PC-3 (cell line): Measurements from ENCODE around the gene PRRG3. TPM values are rescaled to one million over a fixed set of nuclear protein-coding genes. Genes with fewer than 3 reads are reported as not detected.
"Not testable (repeated sequence)": the region's sequence is repeated elsewhere in the genome, so short reads cannot be mapped to it uniquely, and the experiment has no call there.

Source experiments
- ATAC-seq: fragments of 200-7000 bp; cut with Tn5 transposase; 2 replicates; pipeline ENCODE4 v1.9.1; 2020; ENCODE audit warnings: mild to moderate bottlenecking, moderate library complexity
- BruUV-seq: library from RNA; stranded (reverse); fragments of 400-500 nt; replicated peaks from 2 replicates; lab custom pipeline; 2021; lab: Mats Ljungman, UMichigan
- CTCF ChIA-PET: fragments of 300-600 bp; sonication (Branson Sonifier 250); formaldehyde crosslinking; loops from one replicate; lab custom pipeline; 2022; ENCODE audit warnings: antibody characterized with exemption; lab: Charles Lee
- POLR2A ChIA-PET: fragments of 300-600 bp; sonication (Branson Sonifier 250); formaldehyde crosslinking; loops from one replicate; lab custom pipeline; 2022; ENCODE audit warnings: antibody characterized with exemption; ENCODE audit not compliant: unreplicated experiment; lab: Charles Lee
- DNase-seq: peaks from one replicate; pipeline ENCODE4 v3.0.0-alpha.2; 2015
- H2AFZ ChIP-seq: fragments of 300-600 bp; sonication (generic); 2 replicates; pipeline ENCODE4 v1.6.0; 2016; ENCODE audit warnings: antibody characterized with exemption, low read length
- H3F3A ChIP-seq: fragments of 300-600 bp; sonication (generic); one replicate; pipeline ENCODE4 v1.6.0; 2017; ENCODE audit warnings: antibody characterized with exemption, low read length, control low read depth, mild to moderate bottlenecking; ENCODE audit not compliant: unreplicated experiment
- H3K27ac ChIP-seq: fragments of 300-600 bp; sonication (generic); 2 replicates; pipeline ENCODE4 v1.5.1; 2016; ENCODE audit warnings: mild to moderate bottlenecking, low read length
- H3K27me3 ChIP-seq: fragments of 300-600 bp; sonication (generic); 2 replicates; pipeline ENCODE4 v1.6.1; 2016; ENCODE audit warnings: low read length, mixed read lengths
- H3K36me3 ChIP-seq: fragments of 300-600 bp; sonication (generic); 2 replicates; pipeline ENCODE4 v1.6.1; 2016; ENCODE audit warnings: low read depth, mixed run types, low read length, mixed read lengths
- H3K4me1 ChIP-seq: fragments of 300-600 bp; sonication (generic); 2 replicates; pipeline ENCODE4 v1.5.1; 2016; ENCODE audit warnings: low read length; ENCODE audit not compliant: insufficient read depth
- H3K4me2 ChIP-seq: fragments of 300-600 bp; sonication (generic); 2 replicates; pipeline ENCODE4 v1.6.0; 2016; ENCODE audit warnings: low read length
- H3K4me3 ChIP-seq: fragments of 300-600 bp; sonication (generic); 2 replicates; pipeline ENCODE4 v1.5.1; 2016; ENCODE audit warnings: mild to moderate bottlenecking, low read length, mixed read lengths
- H3K79me2 ChIP-seq: fragments of 300-600 bp; sonication (generic); 2 replicates; pipeline ENCODE4 v1.6.1; 2017; ENCODE audit warnings: low read length, mixed read lengths
- H3K9ac ChIP-seq: fragments of 300-600 bp; sonication (generic); 2 replicates; pipeline ENCODE4 v1.6.0; 2016; ENCODE audit warnings: mild to moderate bottlenecking, low read length
- H3K9me2 ChIP-seq: fragments of 300-600 bp; sonication (generic); replicated peaks from 2 replicates; pipeline ENCODE4 v1.6.1; 2016; ENCODE audit warnings: mixed run types, low read length, mixed read lengths
- H3K9me3 ChIP-seq: fragments of 300-600 bp; sonication (generic); 2 replicates; pipeline ENCODE4 v1.6.1; 2016; ENCODE audit warnings: low read length, mixed read lengths
- H4K20me1 ChIP-seq: fragments of 300-600 bp; sonication (generic); 2 replicates; pipeline ENCODE4 v1.6.1; 2016; ENCODE audit warnings: low read length, mixed read lengths
- EZH2 ChIP-seq: fragments of 300-600 bp; sonication (generic); IDR thresholded peaks from one replicate; pipeline ENCODE4 v1.6.1; 2017; ENCODE audit warnings: antibody characterized with exemption, mild to moderate bottlenecking, low read length; ENCODE audit not compliant: unreplicated experiment
- EZH2phosphoT487 ChIP-seq: fragments of 300-600 bp; sonication (generic); IDR thresholded peaks from 2 replicates; pipeline ENCODE4 v1.6.1; 2018; ENCODE audit warnings: mild to moderate bottlenecking, antibody characterized with exemption, low read length, borderline replicate concordance
- intact Hi-C: fragments of 100-400 bp; cut with micrococcal nuclease; formaldehyde crosslinking; loops from 2 replicates; pipeline ENCODE4 v1.9.0; 2023
- total RNA-seq: library from RNA; depleted of rRNA; stranded (reverse); fragments of >200 nt; gene quantifications from 2 replicates; pipeline ENCODE4 v1.2.3, GENCODE V29; 2014
- TF ChIP-seq, protein P1 (sequence below): fragments of 300-600 bp; sonication (generic); conservative IDR thresholded peaks from 2 replicates; pipeline ENCODE4 v1.5.1; 2017; ENCODE audit warnings: antibody characterized with exemption, low read depth, mild to moderate bottlenecking, low read length

The PRRG3 gene
- total RNA-seq, 1 experiment from 2014 or later, result not detected

- no peaks in the 10 kb centered on the region for H3K36me3 ChIP-seq
- no peaks in the 10 kb centered on the region for H3K27me3 ChIP-seq
- H3K4me2 ChIP-seq, result no peak overlapping the region
- intact Hi-C loops, result no loop called here
- no peak overlapping the region for H3K4me3 ChIP-seq
- H3F3A ChIP-seq, result no peaks in the 10 kb centered on the region
- H3K79me2 ChIP-seq, result no peaks in the 10 kb centered on the region
- BruUV-seq, result no TSS peak
- ATAC-seq (no peak), DNase-seq (no peak)
- no peak overlapping the region for H3K9ac ChIP-seq
- no peaks in the 10 kb centered on the region for H3K9me3 ChIP-seq
- H3K4me1 ChIP-seq, result no peaks in the 10 kb centered on the region
- H4K20me1 ChIP-seq, result no peaks in the 10 kb centered on the region
- CTCF ChIA-PET, result no interaction called here
- H3K27ac ChIP-seq, result no peak overlapping the region
- no peak for TF ChIP-seq EZH2phosphoT487
- no peak for TF ChIP-seq EZH2
- TF ChIP-seq, protein P1, sequence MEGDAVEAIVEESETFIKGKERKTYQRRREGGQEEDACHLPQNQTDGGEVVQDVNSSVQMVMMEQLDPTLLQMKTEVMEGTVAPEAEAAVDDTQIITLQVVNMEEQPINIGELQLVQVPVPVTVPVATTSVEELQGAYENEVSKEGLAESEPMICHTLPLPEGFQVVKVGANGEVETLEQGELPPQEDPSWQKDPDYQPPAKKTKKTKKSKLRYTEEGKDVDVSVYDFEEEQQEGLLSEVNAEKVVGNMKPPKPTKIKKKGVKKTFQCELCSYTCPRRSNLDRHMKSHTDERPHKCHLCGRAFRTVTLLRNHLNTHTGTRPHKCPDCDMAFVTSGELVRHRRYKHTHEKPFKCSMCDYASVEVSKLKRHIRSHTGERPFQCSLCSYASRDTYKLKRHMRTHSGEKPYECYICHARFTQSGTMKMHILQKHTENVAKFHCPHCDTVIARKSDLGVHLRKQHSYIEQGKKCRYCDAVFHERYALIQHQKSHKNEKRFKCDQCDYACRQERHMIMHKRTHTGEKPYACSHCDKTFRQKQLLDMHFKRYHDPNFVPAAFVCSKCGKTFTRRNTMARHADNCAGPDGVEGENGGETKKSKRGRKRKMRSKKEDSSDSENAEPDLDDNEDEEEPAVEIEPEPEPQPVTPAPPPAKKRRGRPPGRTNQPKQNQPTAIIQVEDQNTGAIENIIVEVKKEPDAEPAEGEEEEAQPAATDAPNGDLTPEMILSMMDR, result no peak
- POLR2A ChIA-PET, result no interaction called here
- no peaks in the 10 kb centered on the region for H3K9me2 ChIP-seq
- no peak overlapping the region for H2AFZ ChIP-seq
Observed at GRCh38 chrX:151694121-151694520, 1.1 kb upstream of the PRRG3 start.

GRCh38 chrX:151695583-151696340 is 504 bp downstream of the PRRG3 start:
- POLR2A ChIA-PET, result no interaction called here
- BruUV-seq, result no TSS peak

GRCh38 chrX:151697082-151697481 is 1.8 kb downstream of the PRRG3 start:
- H3F3A ChIP-seq, H3K36me3 ChIP-seq, DNase-seq, H3K9ac ChIP-seq, POLR2A ChIA-PET, H3K79me2 ChIP-seq, CTCF ChIA-PET, H3K4me3 ChIP-seq, H3K27me3 ChIP-seq, H3K9me3 ChIP-seq, BruUV-seq, H2AFZ ChIP-seq, intact Hi-C loops, H3K27ac ChIP-seq, H3K9me2 ChIP-seq, H4K20me1 ChIP-seq, ATAC-seq, H3K4me2 ChIP-seq, H3K4me1 ChIP-seq: not testable (repeated sequence)

More at GRCh38 chrX:151695583-151696340, 504 bp downstream of the PRRG3 start:
- CTCF ChIA-PET, result no interaction called here
- no peak for ATAC-seq
- no peak overlapping the region for H3K27ac ChIP-seq
- H3K9ac ChIP-seq, result no peak overlapping the region
- no peak overlapping the region for H3K4me3 ChIP-seq
- intact Hi-C loops, result no loop called here
- H3K9me3 ChIP-seq, result no peaks in the 10 kb centered on the region
- no peaks in the 10 kb centered on the region for H3K4me1 ChIP-seq
- H3K79me2 ChIP-seq, result no peaks in the 10 kb centered on the region
- no peaks in the 10 kb centered on the region for H3F3A ChIP-seq
- H3K36me3 ChIP-seq, result no peaks in the 10 kb centered on the region
- no peak overlapping the region for H3K4me2 ChIP-seq
- DNase-seq, result no peak
- no peak for TF ChIP-seq EZH2phosphoT487
- TF ChIP-seq, protein P1, result no peak
- no peak for TF ChIP-seq EZH2
- no peak overlapping the region for H2AFZ ChIP-seq
- H3K9me2 ChIP-seq, result no peaks in the 10 kb centered on the region
- H4K20me1 ChIP-seq, result no peaks in the 10 kb centered on the region
- no peaks in the 10 kb centered on the region for H3K27me3 ChIP-seq
